AG09309 (cell line): ENCODE measurements around the gene TICAM2.

Source experiments
- DNase-seq: peaks from one replicate; pipeline ENCODE4 v3.0.0-alpha.2; 2010; ENCODE audit warnings: low read depth
- H3K4me3 ChIP-seq: 2 replicates; pipeline ENCODE4 v1.5.1; 2011; ENCODE audit warnings: mild to moderate bottlenecking, low read depth, low read length, moderate library complexity; ENCODE audit not compliant: control insufficient read depth
- TF ChIP-seq, protein P1 (sequence below): IDR thresholded peaks from 2 replicates; pipeline ENCODE4 v1.5.1; 2011; ENCODE audit warnings: mild to moderate bottlenecking, low read depth, low read length, inconsistent platforms; ENCODE audit not compliant: insufficient read depth, control insufficient read depth; ENCODE audit errors: missing control alignments

Gene TICAM2

DNA sequence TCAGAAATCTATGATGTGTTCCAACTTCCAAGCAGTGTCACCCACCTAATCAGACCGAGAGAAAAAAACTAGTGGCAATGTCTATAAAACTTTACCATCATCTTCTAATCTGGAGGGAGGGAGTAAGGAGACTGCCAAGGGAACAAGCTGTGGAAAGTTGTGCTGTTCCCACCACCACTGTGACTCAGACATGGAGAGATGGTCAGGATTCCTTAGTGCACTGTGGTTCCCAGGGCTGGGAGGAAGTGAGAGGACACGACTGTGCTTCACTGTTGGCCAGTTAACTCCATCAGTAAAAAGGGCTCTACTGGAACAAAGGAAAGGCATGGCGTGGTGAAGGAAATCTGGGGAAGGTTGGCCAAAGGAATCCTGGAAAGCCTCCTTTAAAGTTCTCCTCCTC, 18.8 kb downstream of the TICAM2 start:
- DNase-seq, result peak; percentile 74
- TF ChIP-seq, protein P1, sequence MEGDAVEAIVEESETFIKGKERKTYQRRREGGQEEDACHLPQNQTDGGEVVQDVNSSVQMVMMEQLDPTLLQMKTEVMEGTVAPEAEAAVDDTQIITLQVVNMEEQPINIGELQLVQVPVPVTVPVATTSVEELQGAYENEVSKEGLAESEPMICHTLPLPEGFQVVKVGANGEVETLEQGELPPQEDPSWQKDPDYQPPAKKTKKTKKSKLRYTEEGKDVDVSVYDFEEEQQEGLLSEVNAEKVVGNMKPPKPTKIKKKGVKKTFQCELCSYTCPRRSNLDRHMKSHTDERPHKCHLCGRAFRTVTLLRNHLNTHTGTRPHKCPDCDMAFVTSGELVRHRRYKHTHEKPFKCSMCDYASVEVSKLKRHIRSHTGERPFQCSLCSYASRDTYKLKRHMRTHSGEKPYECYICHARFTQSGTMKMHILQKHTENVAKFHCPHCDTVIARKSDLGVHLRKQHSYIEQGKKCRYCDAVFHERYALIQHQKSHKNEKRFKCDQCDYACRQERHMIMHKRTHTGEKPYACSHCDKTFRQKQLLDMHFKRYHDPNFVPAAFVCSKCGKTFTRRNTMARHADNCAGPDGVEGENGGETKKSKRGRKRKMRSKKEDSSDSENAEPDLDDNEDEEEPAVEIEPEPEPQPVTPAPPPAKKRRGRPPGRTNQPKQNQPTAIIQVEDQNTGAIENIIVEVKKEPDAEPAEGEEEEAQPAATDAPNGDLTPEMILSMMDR, result no peak
- H3K4me3 ChIP-seq, result no peak overlapping the region

DNA sequence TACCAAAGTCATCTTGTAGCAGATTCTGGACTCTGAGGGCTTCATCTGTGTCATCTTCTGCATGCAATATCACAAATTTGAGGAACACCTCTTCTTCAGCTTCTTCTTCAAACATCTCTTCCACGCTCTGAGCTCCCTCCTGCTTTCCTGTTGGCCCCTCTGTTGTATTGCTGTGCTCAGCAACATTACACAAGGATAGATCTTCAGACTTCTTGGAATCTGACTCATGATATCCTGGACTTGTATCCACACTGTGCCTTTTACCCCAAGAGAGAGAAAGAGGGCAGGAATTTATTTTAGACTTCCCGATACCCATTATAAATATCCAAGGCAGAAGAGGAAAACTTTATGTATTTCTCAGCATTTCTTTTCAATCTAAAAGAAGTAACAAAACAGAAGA, 21.3 kb downstream of the TICAM2 start:
- H3K4me3 ChIP-seq, result no peak overlapping the region
- TF ChIP-seq, protein P1, result no peak
- no peak for DNase-seq

DNA sequence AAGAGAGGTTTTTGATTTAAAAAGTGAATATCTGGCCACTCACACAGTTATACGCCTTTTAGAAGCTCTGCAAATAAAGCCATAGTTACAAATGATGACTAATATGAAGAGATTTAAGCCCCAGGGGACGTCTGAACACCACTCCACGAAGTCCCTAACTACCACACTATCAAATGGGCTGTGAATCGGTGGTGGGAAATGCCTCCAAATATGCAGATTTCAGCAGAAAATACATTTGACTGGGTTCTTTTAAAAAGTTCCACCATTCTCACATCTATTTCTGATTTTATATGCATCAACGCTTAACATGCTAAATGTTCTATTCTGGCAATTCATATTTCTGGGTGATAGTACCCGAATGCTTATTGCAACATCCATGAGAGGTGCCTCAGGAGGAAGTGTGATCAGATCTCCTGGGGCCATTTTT, 22.5 kb downstream of the TICAM2 start:
- DNase-seq, result no peak
- TF ChIP-seq, protein P1, result no peak
- no peak overlapping the region for H3K4me3 ChIP-seq

DNA sequence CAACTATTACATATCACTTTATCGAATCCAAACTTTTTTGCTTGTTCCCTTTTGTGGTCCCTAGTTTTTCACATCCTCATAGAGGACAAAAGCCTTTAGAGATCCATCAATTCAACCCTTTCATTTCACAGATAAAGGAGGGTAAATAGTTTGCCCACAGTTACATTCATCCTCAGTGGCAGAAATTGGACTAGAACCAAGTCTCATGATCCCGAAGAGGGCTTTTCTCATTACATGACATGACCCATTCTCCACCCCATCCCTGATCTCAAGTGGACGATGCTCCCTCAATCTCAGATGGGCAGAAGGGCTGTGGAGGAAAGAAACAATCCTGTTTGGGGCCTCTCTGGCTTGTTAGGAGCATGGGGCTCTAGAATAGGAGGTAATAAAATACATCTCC, 23.1 kb downstream of the TICAM2 start:
- TF ChIP-seq, protein P1, result no peak
- no peak for DNase-seq
- H3K4me3 ChIP-seq, result no peak overlapping the region

DNA sequence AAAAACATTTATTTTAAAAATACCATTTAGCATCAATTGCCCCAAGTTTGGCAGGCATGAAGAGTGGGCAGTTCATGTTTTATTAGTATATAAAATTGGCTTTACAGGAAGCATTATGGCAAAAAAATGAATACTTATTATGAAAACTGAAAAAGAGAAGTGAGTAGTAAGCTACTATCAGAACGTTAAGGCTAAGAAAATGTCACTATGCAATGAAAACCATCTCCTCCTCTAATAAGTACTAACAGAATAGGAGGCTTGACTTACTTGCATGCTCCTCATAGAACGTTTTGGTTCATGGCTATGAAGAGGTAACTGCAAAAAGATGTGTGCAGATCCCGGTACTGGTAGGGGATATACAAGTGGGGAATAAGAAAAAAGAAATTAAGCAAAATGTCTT, 23.6 kb downstream of the TICAM2 start:
- DNase-seq, result no peak
- H3K4me3 ChIP-seq, result no peak overlapping the region

DNA sequence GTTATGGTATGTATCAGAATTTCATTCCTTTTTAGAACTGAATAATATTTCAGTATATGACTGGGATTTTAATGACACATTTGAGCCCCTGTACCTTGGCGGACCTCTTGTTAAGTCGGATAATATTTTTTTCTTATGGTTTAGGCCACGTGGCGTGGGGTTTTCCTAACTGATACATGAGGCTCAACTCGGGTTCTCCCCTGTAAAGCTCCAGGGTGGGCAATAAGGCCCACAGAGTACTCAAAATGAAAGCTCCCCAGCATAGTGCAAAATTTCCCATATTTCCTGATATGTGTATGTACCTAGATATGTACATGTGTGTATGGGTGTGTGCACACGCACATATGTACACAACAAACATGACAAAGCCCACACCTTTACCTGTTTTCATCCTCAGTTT, 24.5 kb downstream of the TICAM2 start:
- TF ChIP-seq, protein P1, result no peak
- DNase-seq, result no peak
- H3K4me3 ChIP-seq, result no peak overlapping the region

More for the DNA sequence above, 23.6 kb downstream of the TICAM2 start:
- TF ChIP-seq, protein P1, result no peak

DNA sequence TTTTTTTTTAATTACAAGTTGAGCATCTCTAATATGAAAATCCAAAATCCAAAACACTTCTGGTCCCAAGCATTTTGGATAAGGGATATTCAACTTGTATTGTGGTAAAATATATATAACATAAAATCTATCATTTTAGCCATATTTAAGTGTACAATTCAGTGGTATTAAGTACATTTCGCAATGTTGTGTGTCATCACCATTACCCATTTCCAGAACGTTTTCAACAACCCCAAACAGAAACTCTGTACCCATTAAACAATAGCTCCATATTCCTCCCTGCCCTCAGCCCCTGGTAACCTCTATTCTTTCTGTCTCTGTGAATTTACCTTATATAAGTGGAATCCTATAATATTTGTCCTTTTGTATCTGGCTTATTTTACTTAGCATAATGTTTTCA, 24.9 kb downstream of the TICAM2 start:
- TF ChIP-seq, protein P1, result no peak
- DNase-seq, result no peak
- no peak overlapping the region for H3K4me3 ChIP-seq
